RPMI7951 (cell line): Measurements from ENCODE around the gene HECTD1. TPM values are rescaled to one million over a fixed set of nuclear protein-coding genes. Genes with fewer than 3 reads are reported as not detected.
"Not testable (repeated sequence)": the region's sequence is repeated elsewhere in the genome, so short reads cannot be mapped to it uniquely, and the experiment has no call there.

Source experiments
- DNase-seq: peaks from one replicate; pipeline ENCODE4 v3.0.0-alpha.2; 2012; ENCODE audit warnings: low read depth
- total RNA-seq: library from RNA; depleted of rRNA; stranded (reverse); fragments of >200 nt; shearing (Covaris generic); gene quantifications from 2 replicates; pipeline ENCODE4 v1.2.3, GENCODE V29; 2014

The HECTD1 gene
- total RNA-seq, 1 experiment from 2014 or later: 80.0 TPM

DNA sequence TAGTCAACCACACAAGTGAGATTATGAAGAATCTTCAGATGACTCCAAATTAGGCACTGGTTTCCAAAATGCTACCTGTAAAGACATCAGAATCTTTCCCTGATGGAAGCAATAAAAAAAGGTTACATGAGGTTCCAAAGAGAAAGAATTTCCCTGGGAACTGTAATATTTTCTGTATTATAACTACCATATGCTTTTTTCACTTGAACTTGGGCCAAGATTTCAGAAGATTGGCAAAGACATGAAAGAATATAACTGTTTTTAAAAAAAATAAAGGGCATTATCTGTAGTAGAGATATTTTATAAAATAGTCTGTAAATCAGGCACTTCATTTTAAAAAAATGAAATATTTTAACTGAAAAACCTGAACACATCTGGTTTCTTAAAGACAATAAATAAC is 12.9 kb downstream of the HECTD1 start:
- DNase-seq: no peak

DNA sequence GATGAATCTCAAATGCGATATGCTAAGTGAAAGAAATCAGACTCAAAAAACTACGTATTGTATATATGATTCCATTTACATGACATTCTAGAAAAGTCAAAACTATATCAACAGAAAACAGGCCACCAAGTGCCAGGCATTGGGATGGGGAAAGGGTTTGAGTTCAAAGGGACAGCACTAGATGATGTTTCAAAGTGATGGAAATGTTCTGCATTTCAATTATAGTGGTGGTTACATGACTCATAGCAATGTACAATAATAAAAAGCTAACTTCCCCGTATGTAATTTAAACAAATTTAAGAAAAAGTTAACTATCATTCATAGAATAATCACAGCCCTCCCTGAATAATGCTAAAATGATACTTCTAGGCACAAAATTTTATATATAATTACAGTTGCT is 13.5 kb downstream of the HECTD1 start:
- no peak for DNase-seq

DNA sequence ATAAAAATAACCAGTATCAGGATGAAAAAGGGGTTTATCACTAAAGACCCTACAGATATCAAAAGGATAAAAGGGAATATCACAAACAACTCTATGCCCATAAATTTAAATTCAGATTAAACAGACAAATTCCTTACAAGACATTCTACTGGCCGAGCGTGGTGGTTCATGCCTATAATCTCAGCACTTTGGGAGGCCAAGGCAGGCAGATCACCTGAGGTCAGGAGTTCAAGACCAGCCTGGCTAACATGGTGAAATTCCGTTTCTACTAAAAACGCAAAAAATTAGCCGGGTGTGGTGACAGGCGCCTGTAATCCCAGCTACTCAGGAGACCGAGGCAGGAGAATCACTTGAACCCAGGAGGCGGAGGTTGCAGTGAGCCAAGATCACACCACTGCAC is 15.0 kb downstream of the HECTD1 start:
- DNase-seq: not testable (repeated sequence)

DNA sequence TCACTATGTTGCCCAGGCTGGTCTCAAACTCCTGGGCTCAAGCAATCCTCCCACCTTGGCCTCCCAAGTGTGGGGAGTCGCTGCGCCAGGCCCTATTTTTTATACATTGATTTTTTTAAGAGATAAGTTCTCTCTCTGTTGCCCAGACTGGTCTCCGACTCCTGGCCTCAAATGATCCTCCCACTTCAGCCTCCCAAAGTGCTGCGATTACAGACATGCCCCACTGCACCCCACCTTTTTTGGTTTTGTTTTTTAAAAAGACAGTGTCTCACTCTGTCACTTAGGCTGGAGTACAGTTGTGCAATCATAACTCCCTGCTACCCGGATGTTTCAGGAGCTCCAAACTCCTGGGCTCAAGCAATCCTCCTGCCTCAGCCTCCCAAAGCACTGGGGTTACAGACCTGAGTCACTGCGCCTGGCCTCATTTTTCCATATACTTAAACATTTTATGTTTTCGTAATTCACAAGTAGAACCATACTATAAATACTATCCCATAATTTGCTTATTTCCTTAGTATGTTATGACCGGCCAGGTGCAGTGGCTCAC is 16.8 kb downstream of the HECTD1 start:
- no peak for DNase-seq

DNA sequence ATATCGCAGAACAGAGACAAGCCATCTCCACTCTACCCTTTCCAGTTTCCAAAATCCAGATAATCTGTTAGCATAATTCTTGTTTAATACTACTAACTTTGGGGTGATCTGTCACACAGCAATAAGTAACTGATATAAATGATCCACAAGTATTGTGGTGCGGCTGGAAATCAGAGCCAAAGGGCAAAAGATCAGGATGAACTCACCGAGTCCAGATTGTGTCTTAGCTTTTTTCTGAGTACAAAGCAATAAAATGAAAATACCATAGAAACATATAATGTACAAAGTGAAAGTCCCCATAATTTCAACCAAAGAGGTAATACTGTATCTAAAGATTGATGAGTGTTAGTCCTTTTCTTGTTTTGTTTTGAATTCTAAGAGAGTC is 17.4 kb downstream of the HECTD1 start:
- no peak for DNase-seq

DNA sequence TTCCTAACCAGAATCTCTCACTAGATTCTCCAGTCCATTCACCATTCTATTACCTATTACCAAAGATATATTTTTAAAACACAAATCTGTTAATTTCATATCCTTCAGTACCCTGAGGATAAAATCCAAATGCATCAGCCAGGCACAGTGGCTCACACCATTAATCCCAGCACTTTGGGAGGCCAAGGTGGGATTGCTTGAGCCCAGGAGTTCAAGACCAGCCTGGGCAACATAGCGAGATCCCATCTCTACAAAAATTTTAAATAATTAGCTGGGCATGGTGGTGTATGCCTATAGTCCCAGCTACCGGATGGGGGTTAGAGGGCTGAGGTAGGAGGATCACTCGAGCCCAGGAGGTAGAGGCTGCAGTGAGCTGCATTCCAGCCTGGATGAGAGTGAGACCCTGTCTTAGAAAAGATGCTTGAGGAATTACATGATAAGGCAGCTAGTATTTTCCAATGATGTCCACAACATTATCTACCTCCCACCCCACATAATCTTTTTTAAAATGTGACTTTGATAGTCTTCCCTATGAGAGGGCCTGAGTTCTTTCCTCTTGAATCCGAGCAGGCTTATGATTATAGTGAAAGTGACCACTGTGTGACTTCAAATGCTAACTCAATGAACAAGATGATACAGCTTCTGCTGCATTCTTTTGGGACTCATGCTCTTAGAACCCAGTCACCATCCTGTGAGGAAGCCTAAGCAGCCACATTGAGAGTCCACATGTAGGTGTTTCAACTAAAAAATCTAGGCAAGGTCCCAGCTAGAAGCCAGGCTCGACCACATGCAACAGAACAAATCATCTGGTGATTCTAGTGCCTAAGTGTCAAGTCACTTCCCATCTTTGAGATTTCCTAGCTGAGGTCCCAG is 18.0 kb downstream of the HECTD1 start:
- DNase-seq: no peak

DNA sequence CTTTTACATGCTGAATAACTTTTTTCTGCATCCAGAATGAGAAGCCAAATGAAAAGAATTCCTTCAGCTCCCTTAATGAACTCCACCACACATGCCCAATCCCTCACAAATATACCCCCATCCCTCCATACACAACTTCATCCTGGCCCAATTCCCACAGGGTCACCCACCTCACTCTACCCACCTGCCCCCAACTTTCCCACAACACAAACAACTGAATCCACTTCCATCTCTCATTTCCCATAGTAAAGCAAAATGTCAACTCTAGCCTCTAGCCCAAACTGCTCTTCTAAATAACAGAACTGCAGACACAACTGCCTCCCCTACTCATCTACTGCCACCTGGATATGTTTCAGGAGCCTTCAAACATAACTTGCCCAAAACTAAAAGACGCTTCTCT is 18.8 kb downstream of the HECTD1 start:
- no peak for DNase-seq

DNA sequence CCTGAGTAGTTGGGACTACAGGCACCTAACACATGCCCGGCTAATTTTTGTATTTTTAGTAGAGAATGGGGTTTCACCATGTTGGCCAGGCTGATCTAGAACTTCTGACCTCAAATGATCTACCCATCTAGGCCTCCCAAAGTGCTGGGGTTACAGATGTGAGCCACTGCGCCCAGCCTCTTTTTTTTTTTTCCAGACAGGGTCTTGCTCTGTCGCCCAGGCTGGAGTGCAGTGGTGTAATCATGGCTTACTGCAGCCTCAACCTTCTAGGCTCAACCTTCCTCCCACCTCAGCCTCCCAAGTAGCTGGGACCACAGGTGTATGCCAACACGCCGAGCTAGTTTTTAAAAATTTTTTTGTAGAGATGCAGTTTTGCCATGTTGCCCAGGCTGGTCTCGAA is 25.6 kb downstream of the HECTD1 start:
- not testable (repeated sequence) for DNase-seq

DNA sequence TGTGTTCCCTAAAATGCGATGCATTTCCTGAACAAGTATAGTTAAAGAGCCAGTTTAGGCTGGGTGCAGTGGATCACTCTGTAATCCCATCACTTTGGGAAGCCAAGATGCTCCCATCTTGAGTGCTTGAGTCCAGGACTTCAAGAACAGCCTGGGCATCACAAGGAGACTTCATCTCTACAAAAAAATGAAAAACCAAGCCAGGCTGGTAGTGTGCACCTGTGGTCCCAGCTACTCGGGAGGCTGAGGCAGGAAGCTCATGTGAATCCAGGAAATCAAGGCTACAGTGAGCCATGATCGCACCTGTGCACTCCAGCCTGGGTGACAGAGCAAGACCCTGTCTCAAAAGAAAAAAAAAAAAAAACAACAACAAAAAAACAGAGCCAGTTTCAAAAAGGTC is 26.3 kb downstream of the HECTD1 start:
- no peak for DNase-seq

DNA sequence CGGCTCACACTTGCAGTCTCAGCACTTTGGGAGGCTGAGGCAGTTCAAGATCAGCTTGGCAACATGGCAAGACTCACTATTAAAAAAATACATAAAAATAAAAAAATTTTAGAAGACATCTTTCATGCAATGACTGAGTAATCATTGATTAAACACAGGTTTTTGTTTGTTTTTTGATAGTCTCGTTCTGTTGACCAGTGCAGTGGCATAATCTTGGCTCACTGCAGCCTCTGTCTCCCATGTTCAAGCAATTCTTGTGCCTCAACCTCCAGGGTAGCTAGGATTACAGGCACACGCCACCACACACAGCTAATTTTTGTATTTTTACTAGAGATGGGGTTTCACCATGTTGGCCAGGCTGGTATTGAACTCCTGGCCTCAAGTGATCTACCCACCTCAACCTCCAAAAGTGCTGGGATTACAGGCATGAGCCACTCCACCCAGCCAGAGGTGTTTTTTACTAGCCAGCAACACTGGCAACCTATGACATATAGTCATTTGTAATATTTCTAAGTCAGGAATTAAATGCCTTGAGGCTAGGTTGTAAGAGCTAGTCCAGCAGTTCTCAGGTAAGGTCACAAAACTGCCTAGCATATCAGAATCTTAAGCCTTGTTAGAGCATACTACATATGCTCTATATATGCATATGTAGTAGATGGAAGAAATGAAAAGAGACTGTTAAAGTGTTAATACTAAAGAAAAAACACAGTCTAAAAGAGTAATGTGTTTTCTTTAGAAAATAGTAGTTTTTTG is 27.1 kb downstream of the HECTD1 start:
- no peak for DNase-seq

DNA sequence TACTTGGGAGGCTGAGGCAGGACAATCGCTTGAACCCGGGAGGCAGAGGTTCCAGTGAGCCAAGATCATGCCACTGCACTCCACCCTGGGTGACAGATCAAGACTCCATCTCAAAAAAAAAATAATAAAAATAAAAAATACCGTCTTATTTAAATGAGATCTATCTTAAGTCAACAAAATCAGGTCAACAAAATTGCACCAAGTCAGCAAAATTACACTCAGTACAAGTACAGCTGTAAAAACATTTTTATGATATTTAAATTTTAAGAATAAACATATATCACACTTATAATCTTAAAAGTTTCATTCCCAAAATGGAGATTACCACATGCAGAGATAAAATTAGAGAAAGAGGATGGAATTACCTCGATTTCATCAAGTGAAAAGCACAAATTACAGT is 33.2 kb downstream of the HECTD1 start:
- DNase-seq: no peak

DNA sequence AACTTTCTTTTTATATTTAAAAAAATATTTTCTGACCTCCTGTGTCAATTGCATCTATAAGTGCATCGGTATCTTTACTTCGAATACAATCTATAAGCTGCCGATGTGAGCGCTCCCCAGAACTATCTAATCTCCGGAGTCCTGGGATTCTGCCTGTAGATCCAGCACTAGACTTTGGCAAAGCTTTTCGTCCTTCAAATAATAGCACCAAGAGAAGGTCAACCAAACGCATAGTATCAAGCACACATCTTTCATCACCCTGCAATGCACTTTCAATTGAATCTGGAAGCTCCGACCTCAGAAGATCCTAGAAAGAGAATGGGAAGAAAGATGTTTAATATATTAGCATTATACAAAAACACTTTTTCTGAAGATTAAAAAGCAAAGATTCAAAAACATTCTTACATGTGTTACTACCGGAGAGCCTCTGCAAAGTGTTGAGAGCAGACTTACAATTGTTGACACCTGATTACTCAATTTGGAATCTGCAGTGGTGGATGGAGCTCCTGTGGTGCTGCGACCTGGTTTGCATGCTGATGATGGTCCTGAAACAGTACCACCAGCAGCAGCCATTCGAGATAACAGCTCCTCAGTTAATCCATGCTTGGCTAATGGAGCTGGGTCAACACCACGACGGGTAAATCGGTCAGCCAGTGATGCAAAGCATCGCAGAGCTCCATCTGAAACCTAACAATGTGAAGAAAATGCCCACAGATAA is 34.3 kb downstream of the HECTD1 start:
- DNase-seq: no peak

DNA sequence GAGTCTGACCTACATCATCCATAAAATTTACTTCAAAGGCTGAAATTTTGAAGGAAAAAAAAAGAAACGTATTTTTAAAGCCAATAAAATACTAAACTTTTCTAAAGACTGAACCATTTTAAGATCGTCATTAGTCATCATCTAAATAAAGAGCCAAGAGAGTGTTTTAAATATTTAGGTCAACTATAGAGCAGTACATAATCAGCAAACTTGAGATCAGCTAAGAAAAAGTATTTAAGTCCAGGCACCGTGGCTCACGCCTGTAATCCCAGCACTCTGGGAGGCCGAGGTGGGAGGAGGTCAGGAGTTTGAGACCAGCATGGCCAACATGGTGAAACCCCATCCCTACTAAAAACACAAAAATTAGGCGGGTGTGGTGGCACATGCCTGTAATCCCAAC is 35.5 kb downstream of the HECTD1 start:
- DNase-seq: no peak

DNA sequence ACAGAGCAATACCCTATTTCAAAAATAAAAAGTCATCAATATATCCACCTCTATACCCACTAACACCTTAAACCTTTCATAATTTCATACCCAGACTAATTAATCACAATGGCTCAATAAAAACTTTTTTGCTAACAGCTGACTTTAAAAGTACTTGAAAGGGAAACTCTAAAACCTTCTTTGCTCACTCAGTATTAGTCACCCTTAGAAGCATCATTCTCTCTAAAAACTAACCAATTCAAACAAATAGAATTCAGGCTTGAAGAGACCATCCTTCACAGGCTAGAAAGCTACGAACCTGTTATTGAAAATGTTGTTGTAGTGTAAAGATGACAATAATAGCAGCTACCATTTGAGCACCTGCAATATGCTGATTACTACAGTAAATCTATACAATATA is 37.2 kb downstream of the HECTD1 start:
- DNase-seq: no peak

DNA sequence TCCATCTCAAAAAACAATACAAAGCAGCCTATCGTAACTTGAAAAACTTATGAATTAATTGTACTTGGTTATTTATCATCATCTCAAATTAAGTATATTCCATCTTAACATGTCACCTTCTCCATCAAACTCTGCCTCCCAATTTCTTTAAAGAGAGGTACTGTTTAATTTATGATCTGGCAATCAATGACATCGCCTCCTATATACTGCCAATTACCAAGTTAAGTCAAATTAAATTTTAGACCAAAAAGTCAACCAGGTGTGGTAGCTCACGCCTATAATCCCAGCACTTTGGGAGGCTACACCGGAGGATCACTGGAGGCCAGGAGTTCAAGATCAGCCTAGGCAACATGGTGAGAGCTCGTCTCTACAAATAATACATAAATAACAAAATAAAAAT is 37.7 kb downstream of the HECTD1 start:
- DNase-seq: no peak

DNA sequence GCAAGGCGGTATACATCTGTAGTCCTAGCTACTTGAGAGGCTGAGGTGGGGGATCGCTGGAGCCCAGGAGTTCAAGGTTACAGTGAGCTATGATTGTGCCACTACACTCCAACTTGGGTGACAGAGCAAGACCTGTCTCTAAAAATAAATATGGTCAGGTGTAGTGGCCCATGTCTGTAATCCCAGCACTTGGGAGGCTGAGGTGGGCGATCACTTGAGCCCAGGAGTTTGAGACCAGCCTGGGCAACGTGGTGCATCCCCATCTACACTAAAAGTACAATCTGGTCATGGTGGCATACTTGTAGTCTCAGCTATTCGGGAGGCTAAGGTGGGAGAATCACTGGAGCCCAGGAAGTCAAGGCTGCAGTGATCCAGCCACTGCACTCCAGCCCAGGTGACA is 40.6 kb downstream of the HECTD1 start:
- DNase-seq: no peak

DNA sequence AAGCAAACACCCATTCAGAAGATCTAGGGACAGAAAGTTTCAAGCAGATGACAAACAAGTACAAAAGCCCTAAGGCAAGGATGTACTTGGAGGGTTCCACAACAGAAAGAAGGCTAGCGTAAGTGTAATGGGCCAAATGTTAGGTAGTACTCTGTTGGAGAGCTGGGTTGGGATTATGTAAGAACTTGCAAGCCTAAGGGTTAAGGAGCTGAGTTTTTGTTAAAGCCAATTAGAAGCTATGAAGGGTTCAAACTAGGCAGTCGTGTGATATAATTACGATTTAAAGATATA is 41.4 kb downstream of the HECTD1 start:
- peak; percentile 9 for DNase-seq

DNA sequence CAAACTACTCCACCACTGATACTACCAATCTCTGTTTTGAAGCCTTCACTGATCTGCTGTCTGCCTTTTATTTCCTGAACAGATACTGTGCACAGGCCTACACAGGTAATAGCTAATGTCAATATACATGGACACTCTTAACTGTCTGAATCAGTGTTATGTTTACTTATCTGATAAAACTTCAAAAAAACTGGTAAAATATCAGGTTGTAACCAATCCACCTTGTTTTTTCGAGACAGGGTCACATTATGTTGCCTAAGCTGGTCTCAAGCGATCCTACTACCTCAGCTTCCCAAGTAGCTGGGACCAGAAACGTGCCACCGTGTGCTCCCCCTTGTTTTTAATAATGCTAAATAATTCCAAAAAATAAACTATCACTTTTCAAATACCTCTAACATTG is 43.5 kb downstream of the HECTD1 start:
- DNase-seq: no peak

DNA sequence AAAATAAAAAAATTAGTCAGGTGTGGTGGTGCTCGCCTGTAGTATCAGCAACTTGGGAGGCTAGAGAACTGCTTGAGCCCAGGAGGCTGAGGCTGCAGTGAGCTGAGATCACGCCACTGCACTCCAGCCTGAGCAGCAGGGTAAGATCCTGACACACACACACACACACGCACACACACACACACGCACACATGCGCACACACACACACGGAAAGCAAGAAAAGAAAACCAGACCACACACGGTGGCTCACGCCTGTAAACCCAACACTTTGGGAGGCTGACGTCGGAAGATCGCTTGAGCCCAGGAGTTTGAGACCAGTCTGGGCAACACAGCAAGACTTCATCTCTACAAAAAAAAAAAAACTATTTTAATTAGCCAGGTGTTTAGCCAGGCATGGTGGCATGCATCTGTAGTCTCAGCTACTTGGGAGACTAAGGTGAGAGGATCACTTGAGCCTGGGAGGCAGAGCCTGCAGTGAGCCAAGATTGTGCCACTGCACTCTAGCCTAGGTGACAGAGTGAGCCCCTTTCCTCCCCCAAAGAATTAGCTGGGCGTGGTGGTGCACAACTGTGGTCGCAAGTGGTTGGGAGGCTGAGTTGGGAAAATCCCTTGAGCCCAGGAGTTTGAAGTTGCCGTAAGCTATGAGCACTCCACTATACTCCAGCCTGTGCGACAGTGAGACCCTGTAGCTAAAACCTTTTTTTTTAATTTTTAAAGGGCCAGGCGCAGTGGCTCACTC is 44.5 kb downstream of the HECTD1 start:
- no peak for DNase-seq

DNA sequence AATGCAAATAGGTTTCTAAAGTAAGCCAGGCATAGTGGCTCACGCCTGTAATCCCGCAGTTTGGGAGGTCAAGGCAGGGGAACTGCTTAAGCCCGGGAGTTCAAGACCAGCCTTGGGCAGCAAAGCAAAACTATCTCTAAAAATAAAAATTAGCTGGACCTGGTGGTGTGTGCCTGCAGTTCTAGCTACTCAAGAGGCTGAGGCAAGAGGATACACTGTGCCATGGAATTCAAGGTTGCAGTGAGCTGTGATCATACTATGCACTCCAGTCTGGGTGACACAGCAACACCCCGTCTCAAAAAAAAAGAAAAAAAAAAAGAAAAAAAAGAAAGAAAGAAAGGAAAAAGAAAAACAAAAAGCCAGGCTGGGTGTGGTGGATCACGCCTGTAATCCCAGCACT is 46.3 kb downstream of the HECTD1 start:
- DNase-seq: no peak

DNA sequence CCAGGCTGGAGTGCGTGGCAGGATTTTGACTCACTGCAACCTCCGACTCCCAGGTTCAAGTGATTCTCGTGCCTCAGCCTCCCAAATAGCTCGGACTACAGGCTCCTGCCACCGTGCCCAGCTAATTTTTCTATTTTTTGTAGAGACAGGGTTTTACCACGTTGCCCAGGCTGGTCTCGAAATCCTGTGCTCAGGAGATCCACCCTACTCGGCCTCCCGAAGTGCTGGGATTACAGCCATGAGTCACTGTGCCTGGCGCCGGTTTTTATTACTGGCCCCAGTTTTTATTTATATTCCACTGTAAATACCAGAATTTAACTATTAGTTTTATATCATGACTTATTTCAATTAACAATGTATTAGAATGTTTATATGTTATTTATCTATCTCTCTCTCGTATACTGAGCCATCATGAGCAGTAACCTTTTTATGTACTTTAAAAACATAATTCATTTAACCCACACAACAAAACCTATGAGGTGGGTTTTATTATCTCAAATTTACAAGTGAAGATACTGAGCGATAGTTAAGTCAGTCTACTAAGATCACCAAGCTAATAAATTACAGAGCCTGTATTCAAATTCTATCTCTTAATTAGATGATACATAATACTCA is 47.8 kb downstream of the HECTD1 start:
- DNase-seq: no peak
